ENCODE measurements around the gene PCGF5. TPM values are rescaled to one million over a fixed set of nuclear protein-coding genes. Genes with fewer than 3 reads are reported as not detected.

PCGF5 gene
- total and polyA plus RNA-seq, 2 of the 8 experiments (the other 6 are each of a cell fraction or from before 2014, with no cell fraction given), result 5.8 to 8.4 TPM

DNA sequence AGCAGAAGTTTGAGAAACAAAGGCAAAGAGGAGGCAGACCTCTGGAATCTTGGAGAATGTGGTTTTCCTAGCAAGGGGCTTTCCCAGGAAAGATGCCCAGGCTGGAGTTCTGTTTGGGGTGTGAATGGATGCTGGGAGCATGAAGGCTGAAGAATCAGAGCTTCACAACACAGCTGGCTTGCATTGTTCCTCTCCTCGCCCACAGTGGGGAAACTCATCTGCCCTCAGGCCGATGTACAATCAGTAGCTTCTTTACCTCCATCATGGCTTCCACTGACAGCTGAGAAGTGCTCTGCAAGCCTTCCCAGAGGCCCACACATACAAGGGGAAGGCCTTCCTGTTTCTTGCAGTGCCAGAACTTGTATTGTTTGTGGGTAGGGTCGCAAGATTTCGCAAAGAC is 98.9 kb downstream of the PCGF5 start:
- DNase-seq (ENCODE audit: low read depth in 1 of 2, low spot score in 2 of 2) (no peak), FAIRE-seq (no peak)
- H3K79me2 ChIP-seq (ENCODE audit: control insufficient read depth in 1 of 2, insufficient read depth in 2 of 2, low read length in 2 of 2), result no peaks in the 10 kb centered on the region
- no peak for TF ChIP-seq YY1 (IDR thresholded peaks at IDR 0.05; ENCODE audit: low read depth, low read length)
- TF ChIP-seq, protein P1, sequence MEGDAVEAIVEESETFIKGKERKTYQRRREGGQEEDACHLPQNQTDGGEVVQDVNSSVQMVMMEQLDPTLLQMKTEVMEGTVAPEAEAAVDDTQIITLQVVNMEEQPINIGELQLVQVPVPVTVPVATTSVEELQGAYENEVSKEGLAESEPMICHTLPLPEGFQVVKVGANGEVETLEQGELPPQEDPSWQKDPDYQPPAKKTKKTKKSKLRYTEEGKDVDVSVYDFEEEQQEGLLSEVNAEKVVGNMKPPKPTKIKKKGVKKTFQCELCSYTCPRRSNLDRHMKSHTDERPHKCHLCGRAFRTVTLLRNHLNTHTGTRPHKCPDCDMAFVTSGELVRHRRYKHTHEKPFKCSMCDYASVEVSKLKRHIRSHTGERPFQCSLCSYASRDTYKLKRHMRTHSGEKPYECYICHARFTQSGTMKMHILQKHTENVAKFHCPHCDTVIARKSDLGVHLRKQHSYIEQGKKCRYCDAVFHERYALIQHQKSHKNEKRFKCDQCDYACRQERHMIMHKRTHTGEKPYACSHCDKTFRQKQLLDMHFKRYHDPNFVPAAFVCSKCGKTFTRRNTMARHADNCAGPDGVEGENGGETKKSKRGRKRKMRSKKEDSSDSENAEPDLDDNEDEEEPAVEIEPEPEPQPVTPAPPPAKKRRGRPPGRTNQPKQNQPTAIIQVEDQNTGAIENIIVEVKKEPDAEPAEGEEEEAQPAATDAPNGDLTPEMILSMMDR (IDR thresholded peaks at IDR 0.05; ENCODE audit: control extremely low read depth in 1 of 3, insufficient read depth in 1 of 3, low read depth in 1 of 3, low read length in 3 of 3), result no peak
- TF ChIP-seq JUND (IDR thresholded peaks at IDR 0.05; ENCODE audit: low read length), result no peak
- TF ChIP-seq TAF1 (IDR thresholded peaks at IDR 0.05; ENCODE audit: low read depth, low read length), result no peak
- TF ChIP-seq ASH2L (IDR thresholded peaks at IDR 0.05; ENCODE audit: low read length), result no peak
- TF ChIP-seq RXRA (IDR thresholded peaks at IDR 0.05; ENCODE audit: insufficient read depth, low read depth, low read length), result no peak
- TF ChIP-seq, protein P2, sequence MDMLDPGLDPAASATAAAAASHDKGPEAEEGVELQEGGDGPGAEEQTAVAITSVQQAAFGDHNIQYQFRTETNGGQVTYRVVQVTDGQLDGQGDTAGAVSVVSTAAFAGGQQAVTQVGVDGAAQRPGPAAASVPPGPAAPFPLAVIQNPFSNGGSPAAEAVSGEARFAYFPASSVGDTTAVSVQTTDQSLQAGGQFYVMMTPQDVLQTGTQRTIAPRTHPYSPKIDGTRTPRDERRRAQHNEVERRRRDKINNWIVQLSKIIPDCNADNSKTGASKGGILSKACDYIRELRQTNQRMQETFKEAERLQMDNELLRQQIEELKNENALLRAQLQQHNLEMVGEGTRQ (IDR thresholded peaks at IDR 0.05; ENCODE audit: low read length), result no peak
- TF ChIP-seq NANOG (IDR thresholded peaks at IDR 0.05; ENCODE audit: insufficient read depth, low read depth, low read length, poor library complexity, severe bottlenecking), result no peak
- no peak for TF ChIP-seq POLR2A (IDR thresholded peaks at IDR 0.05; ENCODE audit: control extremely low read depth in 1 of 2, low read depth in 2 of 2, low read length in 2 of 2)
- no peak for TF ChIP-seq RBBP5 (IDR thresholded peaks at IDR 0.05; ENCODE audit: borderline replicate concordance, low read depth, low read length)
- no peak overlapping the region for H3K23ac ChIP-seq (ENCODE audit: insufficient read length)
- WGBS, 2 experiments (ENCODE audit: extremely low coverage in 1 of 2, insufficient coverage in 1 of 2, insufficient read length in 1 of 2, insufficient replicate concordance in 2 of 2, low coverage in 1 of 2, low lambda C conversion rate in 2 of 2, missing lambda C conversion rate in 1 of 2), result 86% methylated on average over 4 of the region's 4 CpGs; no CpG with 5 or more reads in 1 of the 2 experiments
- no peak overlapping the region for H2BK120ac ChIP-seq (replicated peaks; ENCODE audit: low read depth, low read length)
- H4K20me1 ChIP-seq (replicated peaks in 1 of 2; ENCODE audit: control insufficient read depth in 1 of 2, insufficient read depth in 2 of 2, low read length in 2 of 2), result no peaks in the 10 kb centered on the region
- H3K4ac ChIP-seq (replicated peaks; ENCODE audit: insufficient read length, low read depth, low read length), result no peak overlapping the region
- no peak overlapping the region for H3K27ac ChIP-seq (ENCODE audit: low read depth, low read length)
- H2BK20ac ChIP-seq (ENCODE audit: low read length), result no peak overlapping the region
- H3K27me3 ChIP-seq (replicated peaks in 1 of 4; ENCODE audit: control insufficient read depth in 3 of 4, extremely low read depth in 1 of 4, insufficient read depth in 3 of 4, low read length in 3 of 4), result peaks cover 0 to 1% (median 0%) of the 10 kb centered on the region in 4 experiments; a peak in 1 of 7 replicates
- no peaks in the 10 kb centered on the region for H3K79me1 ChIP-seq (ENCODE audit: low read depth, low read length)
- no peak overlapping the region for H2BK5ac ChIP-seq (ENCODE audit: low read depth, low read length)
- no peak overlapping the region for H2BK12ac ChIP-seq (ENCODE audit: low read depth, low read length)
- no peak overlapping the region for H2BK15ac ChIP-seq (ENCODE audit: low read length)
- H2AFZ ChIP-seq (ENCODE audit: low read length), result no peak overlapping the region
- no peak overlapping the region for H2AK5ac ChIP-seq (ENCODE audit: low read depth, low read length)
- H4K5ac ChIP-seq (ENCODE audit: insufficient read length, low read depth, low read length), result no peak overlapping the region
- no peak overlapping the region for H3K56ac ChIP-seq (replicated peaks; ENCODE audit: insufficient read length, low read depth, low read length)
- no peak overlapping the region for H3K18ac ChIP-seq (ENCODE audit: extremely low read depth, low read length)
- ChIA-PET POLR2A (ENCODE audit: partially characterized antibody) (interaction anchor here (0.6 kb wide), 1 partner anchor 367 kb away, joined by 3 read pairs; no protein-coding TSS in a partner anchor), CTCF (ENCODE audit: partially characterized antibody) (interaction anchor here (4.1 kb wide), 1 partner anchor 20 kb away, joined by 19 read pairs; no protein-coding TSS in a partner anchor)
- H3K23me2 ChIP-seq (ENCODE audit: low read depth, low read length), result no peaks in the 10 kb centered on the region
- no peak overlapping the region for H4K8ac ChIP-seq (ENCODE audit: extremely low read depth, insufficient read depth, low read length)
- peaks cover 0 to 10% of the 10 kb centered on the region in 2 experiments; a peak in 1 of 4 replicates for H3K9me3 ChIP-seq (ENCODE audit: insufficient read depth in 2 of 2, low read depth in 1 of 2, low read length in 1 of 2)
- H3K14ac ChIP-seq (ENCODE audit: insufficient read length), result no peak overlapping the region
- H3K9ac ChIP-seq (replicated peaks in 1 of 4; ENCODE audit: extremely low read depth in 1 of 4, low read depth in 3 of 4, low read length in 3 of 4), result no peak overlapping the region
- no peak overlapping the region for H3K4me2 ChIP-seq (ENCODE audit: insufficient read depth in 1 of 2, low read depth in 2 of 2, low read length in 2 of 2)
- H4K91ac ChIP-seq (replicated peaks; ENCODE audit: insufficient read length, low read length), result no peak overlapping the region
- no peak overlapping the region for H3K4me3 ChIP-seq (ENCODE audit: extremely low read depth in 1 of 4, insufficient read depth in 2 of 4, low read depth in 3 of 4, low read length in 4 of 4)
- no peaks in the 10 kb centered on the region for H3K36me3 ChIP-seq (ENCODE audit: control insufficient read depth in 2 of 4, insufficient read depth in 4 of 4, low read length in 3 of 4)
- H3K4me1 ChIP-seq (replicated peaks in 1 of 4; ENCODE audit: control insufficient read depth in 3 of 4, insufficient read depth in 4 of 4, low read length in 3 of 4), result no peaks in the 10 kb centered on the region
